C4-2B (cell line): ENCODE data around the gene GLCCI1.

ENCODE experiments used
- H3K27ac ChIP-seq: fragments of 450-650 bp; 2 replicates; pipeline ENCODE4 v1.5.1; 2017
- ZFX ChIP-seq: fragments of 450-650 bp; IDR thresholded peaks from 2 replicates; pipeline ENCODE4 v1.6.1; 2017
- TF ChIP-seq, protein P1 (sequence below): fragments of 450-650 bp; conservative IDR thresholded peaks from 2 replicates; pipeline ENCODE4 v1.5.1; 2017; ENCODE audit warnings: mild to moderate bottlenecking

The GLCCI1 gene

DNA sequence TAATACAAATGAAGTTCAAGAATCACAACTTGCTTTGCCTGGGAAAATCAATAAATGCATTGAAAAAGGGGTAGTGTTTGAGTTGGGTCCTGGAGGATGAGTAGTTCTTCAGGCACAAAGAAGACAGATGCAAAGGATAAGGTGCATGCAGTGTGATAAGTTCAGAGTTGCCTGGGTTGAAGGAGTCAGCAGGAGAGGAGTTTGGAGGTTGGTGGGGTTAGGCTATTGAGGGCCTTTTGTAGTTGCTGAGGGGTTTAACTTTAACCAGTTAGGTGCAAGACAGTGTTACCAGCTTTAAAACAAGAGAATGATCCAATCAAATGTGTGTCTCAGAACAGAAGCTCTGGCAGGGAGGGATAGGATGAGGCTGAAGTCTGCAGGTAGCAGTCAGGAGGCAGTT, 44.3 kb upstream of the GLCCI1 start:
- H3K27ac ChIP-seq = no peak overlapping the region
- no peak for TF ChIP-seq ZFX
- TF ChIP-seq, protein P1, sequence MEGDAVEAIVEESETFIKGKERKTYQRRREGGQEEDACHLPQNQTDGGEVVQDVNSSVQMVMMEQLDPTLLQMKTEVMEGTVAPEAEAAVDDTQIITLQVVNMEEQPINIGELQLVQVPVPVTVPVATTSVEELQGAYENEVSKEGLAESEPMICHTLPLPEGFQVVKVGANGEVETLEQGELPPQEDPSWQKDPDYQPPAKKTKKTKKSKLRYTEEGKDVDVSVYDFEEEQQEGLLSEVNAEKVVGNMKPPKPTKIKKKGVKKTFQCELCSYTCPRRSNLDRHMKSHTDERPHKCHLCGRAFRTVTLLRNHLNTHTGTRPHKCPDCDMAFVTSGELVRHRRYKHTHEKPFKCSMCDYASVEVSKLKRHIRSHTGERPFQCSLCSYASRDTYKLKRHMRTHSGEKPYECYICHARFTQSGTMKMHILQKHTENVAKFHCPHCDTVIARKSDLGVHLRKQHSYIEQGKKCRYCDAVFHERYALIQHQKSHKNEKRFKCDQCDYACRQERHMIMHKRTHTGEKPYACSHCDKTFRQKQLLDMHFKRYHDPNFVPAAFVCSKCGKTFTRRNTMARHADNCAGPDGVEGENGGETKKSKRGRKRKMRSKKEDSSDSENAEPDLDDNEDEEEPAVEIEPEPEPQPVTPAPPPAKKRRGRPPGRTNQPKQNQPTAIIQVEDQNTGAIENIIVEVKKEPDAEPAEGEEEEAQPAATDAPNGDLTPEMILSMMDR = no peak

DNA sequence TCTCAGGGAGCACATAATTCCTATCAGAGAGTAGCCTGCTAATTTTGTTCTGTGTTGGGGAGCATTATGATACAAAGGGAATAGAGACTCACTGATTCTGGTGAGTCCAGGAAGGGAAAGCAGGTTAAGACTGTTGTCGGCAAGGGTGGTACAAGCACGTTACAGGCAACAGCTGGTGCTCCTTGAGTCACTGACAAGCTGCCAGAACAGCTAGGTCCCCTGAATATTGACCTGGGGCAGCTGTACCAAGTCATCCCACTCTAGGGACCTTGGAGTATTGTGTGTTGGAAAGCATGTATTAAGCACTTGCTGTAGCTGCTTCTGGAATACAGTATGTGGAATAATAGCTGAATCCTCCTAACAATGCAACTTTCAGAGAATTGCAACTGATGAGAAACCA, 37.0 kb upstream of the GLCCI1 start:
- TF ChIP-seq ZFX = no peak
- TF ChIP-seq, protein P1 = no peak

DNA sequence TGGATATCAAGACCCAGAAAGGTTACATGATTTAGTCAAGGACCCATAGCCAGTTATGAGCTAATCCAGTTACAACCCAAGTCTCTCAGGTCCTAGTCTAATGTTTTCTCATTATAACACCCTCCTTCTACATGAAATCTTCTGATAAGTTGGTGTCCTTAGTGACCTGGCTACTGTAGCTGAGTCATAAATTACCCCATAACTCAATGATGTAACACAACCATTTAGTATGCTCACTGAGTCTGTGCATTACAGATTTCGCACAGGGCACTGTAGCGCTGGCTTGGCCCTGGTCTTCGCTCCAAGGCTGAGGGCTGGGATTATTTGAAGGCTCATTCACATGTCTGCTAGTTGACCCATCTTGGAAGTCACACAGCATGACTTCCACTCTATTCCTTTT, 36.0 kb upstream of the GLCCI1 start:
- no peak for TF ChIP-seq ZFX
- TF ChIP-seq, protein P1 = no peak

More for the DNA sequence above, 37.0 kb upstream of the GLCCI1 start:
- H3K27ac ChIP-seq = no peak overlapping the region

DNA sequence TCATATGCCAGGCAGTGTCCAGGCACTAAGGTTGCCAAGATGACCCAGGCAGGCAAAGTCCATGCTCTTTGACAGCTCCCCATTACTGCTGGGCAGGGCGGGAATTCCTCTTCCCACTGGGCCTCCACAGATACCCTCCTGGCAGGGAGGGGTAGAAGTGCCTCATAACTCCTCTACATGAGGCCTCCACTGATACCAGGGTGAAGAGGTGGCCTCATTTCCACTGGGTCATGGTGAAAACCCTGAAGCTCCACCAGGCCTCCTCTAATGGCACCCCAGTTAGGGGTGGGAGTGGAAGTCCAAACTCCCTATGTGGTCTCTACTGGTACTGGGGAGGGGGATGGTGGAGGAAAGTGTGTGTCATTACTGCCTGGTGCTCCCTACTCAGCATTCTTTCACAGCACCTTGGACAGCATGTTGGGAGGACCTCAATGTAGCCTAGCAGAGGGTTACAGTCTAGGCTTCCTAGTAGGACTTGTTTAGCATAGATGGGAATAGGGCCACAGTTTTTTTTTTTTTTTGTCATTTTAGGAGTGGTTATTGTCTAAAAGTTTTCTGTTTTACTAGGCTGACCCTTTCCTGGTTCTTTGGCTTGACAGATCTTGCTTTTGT, 34.6 kb upstream of the GLCCI1 start:
- TF ChIP-seq ZFX = no peak
- TF ChIP-seq, protein P1 = no peak
- no peak overlapping the region for H3K27ac ChIP-seq

More for the DNA sequence above, 36.0 kb upstream of the GLCCI1 start:
- H3K27ac ChIP-seq = no peak overlapping the region

DNA sequence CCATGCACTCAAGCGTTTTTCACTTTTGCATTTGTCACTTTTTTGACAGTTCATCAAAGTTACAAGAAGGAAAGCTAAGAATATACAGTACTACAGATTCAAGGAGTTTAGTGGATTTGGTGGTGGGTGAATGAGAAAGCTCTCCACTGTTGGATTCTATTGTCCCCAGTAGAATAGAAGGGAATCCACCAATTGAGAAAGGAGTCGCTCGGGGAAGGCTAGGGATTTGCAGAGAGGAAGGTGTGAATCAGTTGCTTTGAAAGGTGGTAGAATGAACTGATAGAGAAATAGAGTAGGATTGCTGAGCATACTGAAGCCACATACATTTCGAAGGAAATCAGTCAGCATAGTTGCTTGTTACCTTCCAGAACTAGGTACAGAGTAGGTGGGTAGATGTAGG, 33.7 kb upstream of the GLCCI1 start:
- no peak for TF ChIP-seq ZFX
- TF ChIP-seq, protein P1 = no peak
- no peak overlapping the region for H3K27ac ChIP-seq

DNA sequence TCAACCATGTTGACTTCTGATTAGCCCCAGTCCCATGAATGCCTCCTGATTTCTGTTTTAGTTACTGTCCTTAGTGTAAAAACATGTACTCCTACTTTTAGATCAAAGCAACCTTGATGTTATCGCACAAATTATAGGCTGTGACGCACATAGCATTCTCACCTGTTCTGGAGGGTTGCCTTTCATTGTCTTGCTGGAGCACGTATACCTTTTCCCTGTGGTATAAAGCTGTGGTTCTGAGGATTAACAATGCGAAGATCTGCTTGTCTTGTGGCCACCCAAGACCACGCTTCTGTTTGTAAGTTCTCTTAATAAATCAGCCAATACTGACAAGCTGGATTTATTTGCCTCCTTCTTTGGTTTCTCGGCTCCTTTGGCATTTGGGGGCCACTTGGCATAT, 30.1 kb upstream of the GLCCI1 start:
- H3K27ac ChIP-seq = no peak overlapping the region
- TF ChIP-seq, protein P1 = no peak
- TF ChIP-seq ZFX = no peak

DNA sequence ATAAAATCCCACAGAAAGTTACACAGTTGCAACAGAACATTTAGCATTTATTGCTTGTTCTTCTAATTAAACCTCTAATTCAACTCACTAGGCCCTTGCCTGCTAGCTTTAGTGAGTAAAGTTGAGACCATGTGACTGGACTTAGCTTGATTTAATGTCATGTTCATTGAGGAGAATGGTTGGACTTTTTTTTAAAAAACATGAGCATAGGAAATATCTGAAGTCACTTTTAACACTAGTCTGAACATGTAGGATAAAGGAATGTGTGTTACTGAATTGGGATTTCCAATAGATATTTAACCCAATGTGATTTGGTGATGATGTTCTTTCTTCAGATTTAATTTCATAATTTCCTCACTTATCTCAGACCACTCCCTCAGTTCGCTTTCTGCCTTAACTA, 24.6 kb upstream of the GLCCI1 start:
- no peak overlapping the region for H3K27ac ChIP-seq
- no peak for TF ChIP-seq ZFX
- TF ChIP-seq, protein P1 = no peak
